Urinary bladder (tissue), 4 donors: Measurements from ENCODE around the gene UBP1. TPM values are rescaled to one million over a fixed set of nuclear protein-coding genes. Genes with fewer than 3 reads are reported as not detected.
"Not testable (repeated sequence)": the region's sequence is repeated elsewhere in the genome, so short reads cannot be mapped to it uniquely, and the experiment has no call there.

ENCODE experiments used
- DNase-seq: peaks from one replicate; pipeline ENCODE4 v3.0.0-alpha.2; 2015; ENCODE audit errors: extremely low spot score
- H3K27ac ChIP-seq: one replicate; pipeline ENCODE4 v1.5.1; 2013; ENCODE audit warnings: low read depth, mild to moderate bottlenecking, moderate library complexity
- H3K36me3 ChIP-seq: one replicate; pipeline ENCODE4 v1.6.1; 2013; ENCODE audit warnings: mild to moderate bottlenecking, moderate library complexity; ENCODE audit not compliant: insufficient read depth
- H3K4me1 ChIP-seq: one replicate; pipeline ENCODE4 v1.6.1; 2013; ENCODE audit warnings: mild to moderate bottlenecking, moderate library complexity; ENCODE audit not compliant: insufficient read depth
- H3K4me3 ChIP-seq: one replicate; pipeline ENCODE4 v1.5.1; 2013; ENCODE audit warnings: low read depth, low read length
- whole genome bisulfite sequencing: extraction: QIAGEN DNeasy Blood & Tissue Kit; methylation state at CpG from one replicate; pipeline ENCODE4 v1.1.7; 2013; 5-methylcytosine and 5-hydroxymethylcytosine counted together
- polyA plus RNA-seq: library from polyadenylated mRNA; stranded (reverse); fragments of 200-250 nt; gene quantifications from one replicate; pipeline ENCODE4 v1.2.3, GENCODE V29; 2013
- small RNA-seq: library from RNA; depleted of rRNA; stranded (forward); fragments of <200 nt; gene quantifications from one replicate; pipeline ENCODE3, GENCODE V24; 2014
- total RNA-seq: library from RNA; depleted of rRNA; stranded (reverse); fragments of >200 nt; gene quantifications from one replicate; pipeline ENCODE4 v1.2.3, GENCODE V29; 2014
- donor health status: healthy with polysubstance abuse.
- donor health status: healthy.

The UBP1 gene
- total and polyA plus RNA-seq, 2 donors, result 53.0 to 59.6 TPM

DNA sequence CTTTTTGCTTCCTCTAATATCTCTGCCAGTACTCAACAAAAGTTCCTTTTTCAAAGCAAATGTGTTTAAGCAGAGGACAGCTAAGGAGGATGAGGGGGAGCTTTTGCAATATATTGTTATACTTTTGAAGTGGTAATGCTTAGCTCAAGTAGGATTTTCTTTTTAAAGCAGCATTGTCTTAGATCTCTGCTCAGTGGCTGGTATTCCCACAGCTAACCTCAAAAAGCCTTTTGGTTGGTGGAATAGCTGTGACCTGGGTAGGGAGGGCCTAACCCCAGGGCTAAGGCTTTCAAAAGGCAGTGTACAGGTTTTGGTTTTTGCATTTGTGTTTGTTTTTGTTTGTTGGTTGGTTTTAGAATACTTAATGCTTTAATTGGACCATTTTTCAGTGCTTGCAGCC is 76.1 kb downstream of the UBP1 start:
- Histone ChIP-seq H3K36me3 (no peaks in the 10 kb centered on the region), H3K4me3 (no peak overlapping the region), H3K4me1 (peaks cover 1% of the 10 kb centered on the region), H3K27ac (no peak overlapping the region)
- no peak for DNase-seq

DNA sequence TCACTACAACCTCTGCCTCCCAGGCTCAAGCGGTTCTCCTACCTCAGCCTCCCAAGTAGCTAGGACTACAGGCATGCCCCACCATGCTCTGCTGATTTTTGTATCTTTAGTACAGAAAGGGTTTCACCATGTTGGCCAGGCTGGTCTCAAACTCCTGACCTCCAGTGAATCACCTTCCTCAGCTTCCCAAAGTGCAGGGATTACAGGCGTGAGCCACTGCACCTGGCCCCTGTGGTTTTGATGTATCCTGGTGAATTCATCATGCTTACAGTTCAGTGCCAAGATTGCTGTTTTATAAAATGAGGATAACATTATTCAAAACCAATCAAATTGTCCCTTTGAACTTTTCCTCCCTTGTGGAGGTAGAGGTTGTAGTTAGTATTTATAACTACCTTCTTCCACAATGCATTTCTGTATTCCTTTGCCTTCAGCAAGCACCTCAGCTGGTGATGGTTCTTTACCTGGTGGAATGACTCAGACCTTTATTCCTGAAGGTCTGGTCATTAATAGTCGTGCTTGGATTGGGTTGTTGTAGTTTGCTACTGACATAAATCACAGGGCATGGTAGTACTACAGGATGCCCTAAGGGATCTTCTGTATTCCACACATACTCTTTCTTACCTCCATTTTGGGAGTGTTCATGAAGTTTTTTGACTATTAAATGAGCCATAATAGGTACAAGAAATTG is 76.9 kb downstream of the UBP1 start:
- 87% methylated on average over 3 of the region's 3 CpGs for WGBS
- Histone ChIP-seq H3K27ac (no peak overlapping the region), H3K36me3 (no peaks in the 10 kb centered on the region), H3K4me1 (peaks cover 1% of the 10 kb centered on the region), H3K4me3 (no peak overlapping the region)
- DNase-seq, result no peak

DNA sequence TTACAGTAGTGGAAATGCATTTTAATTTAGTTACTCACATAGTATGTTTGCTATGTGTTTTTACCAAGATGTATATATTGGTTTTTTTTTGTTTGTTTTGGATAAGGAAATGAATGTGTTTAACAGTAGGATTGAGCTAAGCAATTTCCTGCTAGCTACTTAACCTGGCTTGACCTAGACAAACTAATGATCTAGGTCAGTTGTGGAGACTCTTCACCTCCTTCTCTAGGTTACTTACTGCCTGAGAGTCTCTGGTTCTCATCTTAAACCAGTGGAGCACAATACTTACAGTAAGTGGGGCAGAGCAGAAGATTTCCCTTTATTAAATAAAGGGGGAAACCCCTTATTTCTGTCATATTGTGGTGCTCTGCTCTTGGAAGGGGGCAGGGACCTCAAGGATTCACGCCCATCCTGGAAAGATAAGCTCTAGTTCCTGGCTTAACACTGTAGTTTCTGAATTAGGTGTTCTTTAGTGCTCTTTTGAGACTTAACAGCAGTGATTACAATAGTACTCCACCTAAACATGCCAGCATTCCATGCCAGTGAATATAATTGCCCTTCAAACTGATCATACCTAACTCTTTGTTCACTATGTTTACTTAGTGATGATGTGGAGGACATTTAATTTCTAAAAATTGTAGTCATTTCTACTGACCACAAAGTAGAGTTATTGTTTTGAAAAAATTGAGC is 79.9 kb downstream of the UBP1 start:
- H3K4me1 ChIP-seq, result peaks cover 1% of the 10 kb centered on the region
- no peaks in the 10 kb centered on the region for H3K36me3 ChIP-seq
- H3K4me3 ChIP-seq, result no peak overlapping the region
- WGBS, result 80% methylated on average over 1 of the region's 1 CpG
- DNase-seq, result no peak
- no peak overlapping the region for H3K27ac ChIP-seq

GRCh38 chr3:33358172-33358781 is 81.9 kb downstream of the UBP1 start:
- no peaks in the 10 kb centered on the region for H3K36me3 ChIP-seq
- 74% methylated on average over 4 of the region's 4 CpGs for WGBS
- no peak overlapping the region for H3K27ac ChIP-seq
- peaks cover 1% of the 10 kb centered on the region for H3K4me1 ChIP-seq
- no peak for DNase-seq
- H3K4me3 ChIP-seq, result no peak overlapping the region

- 34% methylated on average over 5 of the region's 5 CpGs for WGBS
- Histone ChIP-seq H3K4me3 (no peak overlapping the region), H3K4me1 (peaks cover 1% of the 10 kb centered on the region), H3K36me3 (no peaks in the 10 kb centered on the region), H3K27ac (no peak overlapping the region)
- DNase-seq, result no peak
Measured at GRCh38 chr3:33355611-33356010, 84.6 kb downstream of the UBP1 start.

GRCh38 chr3:33339758-33340157 is 100.4 kb downstream of the UBP1 start:
- H3K4me3 ChIP-seq, result no peak overlapping the region
- DNase-seq, result no peak
- H3K36me3 ChIP-seq, result no peaks in the 10 kb centered on the region
- H3K4me1 ChIP-seq, result no peaks in the 10 kb centered on the region
- H3K27ac ChIP-seq, result no peak overlapping the region

GRCh38 chr3:33338936-33339465 is 101.2 kb downstream of the UBP1 start:
- DNase-seq, H3K4me3 ChIP-seq, H3K4me1 ChIP-seq, H3K36me3 ChIP-seq, H3K27ac ChIP-seq: not testable (repeated sequence)

Small RNA genes lying within 50 kb of the gene (small RNA-seq; reads per million reads assigned to genes)
- gene RNU7-110P, result not detected

Other genes with a start within 250 kb of the UBP1 start
- 3.0 TPM for gene SUSD5, start 221.6 kb downstream of the UBP1 start, total RNA-seq
- gene SUSD5, start 221.6 kb downstream of the UBP1 start, polyA plus RNA-seq, result 2.2 TPM
- 15.1 TPM for gene FBXL2, start 163.0 kb downstream of the UBP1 start, total RNA-seq
- gene FBXL2, start 163.0 kb downstream of the UBP1 start, polyA plus RNA-seq, result 5.2 TPM